GM10248 (cell line): ENCODE data around the gene PDE3A.

Experiments
- CTCF ChIA-PET: fragments of 300-600 bp; sonication (Branson Sonifier 250); formaldehyde crosslinking; extraction: SDS; loops from one replicate; lab custom pipeline; 2021; ENCODE audit warnings: antibody characterized with exemption; lab: Yijun Ruan, JAX
- POLR2A ChIA-PET: fragments of 350-650 bp; sonication (Branson Sonifier 250); formaldehyde crosslinking; extraction: SDS; loops from one replicate; lab custom pipeline; 2020; ENCODE audit warnings: antibody characterized with exemption; lab: Yijun Ruan, JAX
- DNase-seq: peaks from one replicate; pipeline ENCODE4 v3.0.0; 2012; ENCODE audit errors: extremely low spot score
- TF ChIP-seq, protein P1 (sequence below): IDR thresholded peaks from 2 replicates; pipeline ENCODE4 v1.5.1; 2012; ENCODE audit warnings: mild to moderate bottlenecking, low read depth; ENCODE audit errors: extremely low read depth, missing control alignments, control extremely low read depth

PDE3A gene

DNA sequence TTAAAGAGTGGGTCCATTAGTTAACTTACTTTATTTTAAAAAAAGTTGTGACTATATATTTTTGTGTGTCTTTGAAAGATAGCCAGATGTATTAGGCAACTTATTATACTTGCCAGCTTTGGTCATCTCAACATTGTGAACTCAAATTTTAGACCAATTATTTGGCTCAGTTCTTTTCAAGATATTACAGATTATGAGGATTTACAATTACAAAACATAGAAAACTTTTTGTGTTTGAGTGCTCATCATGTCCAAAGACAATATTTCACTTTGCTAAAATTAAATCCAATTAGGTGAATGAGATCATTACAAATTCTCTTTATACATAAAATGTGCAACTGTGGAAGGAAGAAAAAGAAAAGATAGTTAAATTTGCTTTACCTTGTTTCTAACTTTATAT, 18.3 kb upstream of the PDE3A start:
- DNase-seq: no peak
- TF ChIP-seq, protein P1, sequence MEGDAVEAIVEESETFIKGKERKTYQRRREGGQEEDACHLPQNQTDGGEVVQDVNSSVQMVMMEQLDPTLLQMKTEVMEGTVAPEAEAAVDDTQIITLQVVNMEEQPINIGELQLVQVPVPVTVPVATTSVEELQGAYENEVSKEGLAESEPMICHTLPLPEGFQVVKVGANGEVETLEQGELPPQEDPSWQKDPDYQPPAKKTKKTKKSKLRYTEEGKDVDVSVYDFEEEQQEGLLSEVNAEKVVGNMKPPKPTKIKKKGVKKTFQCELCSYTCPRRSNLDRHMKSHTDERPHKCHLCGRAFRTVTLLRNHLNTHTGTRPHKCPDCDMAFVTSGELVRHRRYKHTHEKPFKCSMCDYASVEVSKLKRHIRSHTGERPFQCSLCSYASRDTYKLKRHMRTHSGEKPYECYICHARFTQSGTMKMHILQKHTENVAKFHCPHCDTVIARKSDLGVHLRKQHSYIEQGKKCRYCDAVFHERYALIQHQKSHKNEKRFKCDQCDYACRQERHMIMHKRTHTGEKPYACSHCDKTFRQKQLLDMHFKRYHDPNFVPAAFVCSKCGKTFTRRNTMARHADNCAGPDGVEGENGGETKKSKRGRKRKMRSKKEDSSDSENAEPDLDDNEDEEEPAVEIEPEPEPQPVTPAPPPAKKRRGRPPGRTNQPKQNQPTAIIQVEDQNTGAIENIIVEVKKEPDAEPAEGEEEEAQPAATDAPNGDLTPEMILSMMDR: no peak
- ChIA-PET POLR2A (no interaction called here), CTCF (interaction anchor here (1.7 kb wide), 1 partner anchor 9 kb away, joined by 6 read pairs; no protein-coding TSS in a partner anchor)

GRCh38 chr12:20350495-20350894, 17.8 kb upstream of the PDE3A start:
- TF ChIP-seq, protein P1: no peak
- ChIA-PET POLR2A (no interaction called here), CTCF (interaction anchor here (1.7 kb wide), 1 partner anchor 10 kb away, joined by 6 read pairs; no protein-coding TSS in a partner anchor)
- DNase-seq: no peak

DNA sequence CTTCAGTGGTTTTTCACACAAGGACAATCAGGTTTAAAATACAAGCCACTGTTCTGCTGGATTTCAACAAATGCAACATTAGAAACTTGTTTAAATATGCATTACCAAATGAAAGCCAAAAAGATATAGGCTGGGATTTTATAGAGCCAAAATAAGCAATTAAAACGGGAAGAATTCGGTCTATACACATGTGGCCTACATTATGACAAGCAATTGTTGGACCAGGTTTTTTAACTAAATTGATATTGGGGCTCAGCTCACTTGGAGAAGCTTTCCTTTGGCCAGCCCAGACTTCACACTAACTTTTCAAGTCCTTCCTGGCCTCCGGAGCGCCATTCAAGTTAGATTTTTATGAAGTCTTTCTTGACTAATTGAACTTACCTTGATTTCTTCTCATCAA, 16.9 kb upstream of the PDE3A start:
- DNase-seq: no peak
- TF ChIP-seq, protein P1: no peak
- ChIA-PET CTCF (no interaction called here), POLR2A (no interaction called here)

DNA sequence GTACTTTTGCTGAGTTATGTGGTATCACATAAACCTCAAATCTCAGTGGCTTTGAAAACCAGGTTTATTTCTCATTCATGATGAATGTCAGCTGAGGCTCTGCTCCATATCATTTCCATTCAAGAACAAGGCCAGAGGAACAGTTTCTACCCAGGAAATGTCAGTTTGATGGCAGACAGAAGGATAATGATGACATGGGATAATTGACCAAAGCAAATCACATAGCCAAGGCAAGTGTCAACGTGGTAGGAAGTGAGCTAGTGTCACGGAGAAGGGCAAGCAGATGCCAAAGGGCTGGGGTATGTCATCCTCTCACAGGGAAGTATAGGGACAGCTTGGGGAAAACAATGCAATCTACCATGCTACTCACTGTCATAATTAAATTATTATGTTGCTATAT, 12.3 kb upstream of the PDE3A start:
- TF ChIP-seq, protein P1: no peak
- ChIA-PET POLR2A (no interaction called here), CTCF (no interaction called here)

DNA sequence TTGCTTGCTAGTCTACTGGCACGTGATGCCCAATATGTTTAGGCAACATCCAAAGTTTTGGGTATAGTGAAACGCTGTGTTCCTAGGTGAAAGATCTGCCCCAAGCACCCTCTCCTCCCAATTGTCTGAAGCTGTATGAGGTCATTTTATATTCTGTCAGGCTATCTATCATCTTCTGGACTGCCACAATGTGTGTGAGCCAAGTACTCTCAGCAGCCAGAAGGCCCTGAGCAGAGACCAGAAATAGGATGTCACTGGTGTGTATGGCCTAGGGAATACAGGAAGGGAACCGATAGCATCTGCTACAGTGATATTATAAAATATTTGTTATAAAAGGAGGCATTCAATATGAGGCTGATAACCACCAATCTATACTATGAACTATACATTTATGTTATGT, 7.9 kb upstream of the PDE3A start:
- ChIA-PET CTCF (no interaction called here), POLR2A (no interaction called here)
- TF ChIP-seq, protein P1: no peak
- DNase-seq: no peak

More for the DNA sequence above, 12.3 kb upstream of the PDE3A start:
- DNase-seq: no peak

- POLR2A ChIA-PET: no interaction called here
- DNase-seq: no peak
- TF ChIP-seq, protein P1: no peak
- CTCF ChIA-PET: no interaction called here
These were observed 6.9 kb upstream of the PDE3A start for GRCh38 chr12:20361416-20361815.

DNA sequence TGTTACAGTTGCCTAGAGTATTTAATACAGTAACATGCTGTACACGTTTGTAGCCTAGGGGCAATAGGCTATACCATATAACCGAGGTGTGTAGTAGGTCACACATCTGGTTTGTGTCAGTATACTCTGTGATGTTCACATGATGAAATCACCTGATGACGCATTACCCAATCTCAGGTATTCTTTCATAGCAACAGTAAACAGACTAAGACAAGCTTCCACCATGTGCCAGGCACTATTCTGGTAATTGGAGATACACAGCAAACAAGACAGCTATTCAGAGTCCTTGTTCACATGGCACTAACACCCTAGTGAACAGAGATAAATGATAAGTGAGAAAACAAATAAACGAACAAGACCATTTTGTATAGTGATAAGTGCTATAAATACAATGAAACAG, 3.8 kb upstream of the PDE3A start:
- TF ChIP-seq, protein P1: no peak
- POLR2A ChIA-PET: no interaction called here
- DNase-seq: no peak
- CTCF ChIA-PET: no interaction called here
